ENCODE data around the gene CCDC57. TPM values are rescaled to one million over a fixed set of nuclear protein-coding genes. Genes with fewer than 3 reads are reported as not detected.
A peak's percentile ranks its signal among the peaks of the same experiment; 100 is the strongest.

Gene CCDC57
- total and polyA plus RNA-seq, 5 donors from 2014 or later = 27.7 to 76.6 (median 38.1) TPM

DNA sequence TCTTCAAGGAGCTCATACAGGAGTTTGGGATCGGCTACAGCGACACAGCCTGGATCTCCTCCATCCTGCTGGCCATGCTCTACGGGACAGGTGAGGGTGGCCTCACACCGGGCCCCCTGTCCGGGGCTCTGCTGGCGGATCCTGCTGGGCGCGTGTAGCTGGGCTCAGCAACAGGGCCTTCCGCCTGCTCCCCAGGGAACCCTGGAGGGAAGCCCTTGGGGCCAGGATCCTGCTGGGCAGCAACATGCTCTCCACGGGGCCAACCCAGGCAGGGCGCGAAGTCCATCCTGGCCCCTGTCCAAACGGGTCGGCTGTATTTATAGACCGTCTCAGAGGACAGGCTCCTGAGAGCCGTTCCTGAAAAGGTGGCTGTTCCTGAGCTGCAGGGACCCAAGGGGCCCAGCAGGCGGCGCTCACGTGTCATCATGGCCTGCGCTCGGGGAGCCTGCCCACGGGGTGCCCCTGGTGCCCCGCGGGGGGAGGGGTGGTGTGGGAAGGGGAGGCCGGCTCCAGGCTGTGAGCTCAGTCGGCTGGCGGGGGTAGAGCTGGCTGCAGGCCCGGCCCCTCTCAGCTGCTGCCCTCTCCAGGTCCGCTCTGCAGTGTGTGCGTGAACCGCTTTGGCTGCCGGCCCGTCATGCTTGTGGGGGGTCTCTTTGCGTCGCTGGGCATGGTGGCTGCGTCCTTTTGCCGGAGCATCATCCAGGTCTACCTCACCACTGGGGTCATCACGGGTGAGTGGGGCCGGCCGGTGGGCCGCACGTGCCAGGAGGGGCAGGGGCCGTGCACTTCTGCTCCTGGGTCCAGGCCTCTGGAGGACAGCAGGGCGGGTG, 23.7 kb upstream of the CCDC57 start:
- Mint-ChIP-seq H3K27me3 (no peaks in the 10 kb centered on the region), H3K9me3 (no peaks in the 10 kb centered on the region), H3K4me1 (peaks cover 0 to 40% (median 14%) of the 10 kb centered on the region in 4 donors), H3K4me3 (peak overlapping the region in 2 of 4 donors; percentile 49 to 54), H3K36me3 (no peaks in the 10 kb centered on the region), H3K27ac (no peak overlapping the region)
- H3K27me3 ChIP-seq (ENCODE audit: control insufficient read depth, insufficient read depth, low read length) = no peaks in the 10 kb centered on the region
- H3K27ac ChIP-seq (ENCODE audit: insufficient read depth, low read length, poor library complexity, severe bottlenecking) = no peak overlapping the region
- H3K4me1 ChIP-seq (ENCODE audit: control insufficient read depth, insufficient read depth, low read length, poor library complexity, severe bottlenecking) = peaks cover 56% of the 10 kb centered on the region
- H3K36me3 ChIP-seq (ENCODE audit: control insufficient read depth, insufficient read depth, low read length) = no peaks in the 10 kb centered on the region
- peak; percentile 47 to 72 (median 70) for DNase-seq
- peak; percentile 29 to 32 for ATAC-seq (ENCODE audit: low read depth in 2 of 2)
- no peaks in the 10 kb centered on the region for H3K9me3 ChIP-seq (ENCODE audit: control insufficient read depth in 2 of 2, low read length in 2 of 2)
- H3K4me3 ChIP-seq (ENCODE audit: low read depth, low read length) = no peak overlapping the region

DNA sequence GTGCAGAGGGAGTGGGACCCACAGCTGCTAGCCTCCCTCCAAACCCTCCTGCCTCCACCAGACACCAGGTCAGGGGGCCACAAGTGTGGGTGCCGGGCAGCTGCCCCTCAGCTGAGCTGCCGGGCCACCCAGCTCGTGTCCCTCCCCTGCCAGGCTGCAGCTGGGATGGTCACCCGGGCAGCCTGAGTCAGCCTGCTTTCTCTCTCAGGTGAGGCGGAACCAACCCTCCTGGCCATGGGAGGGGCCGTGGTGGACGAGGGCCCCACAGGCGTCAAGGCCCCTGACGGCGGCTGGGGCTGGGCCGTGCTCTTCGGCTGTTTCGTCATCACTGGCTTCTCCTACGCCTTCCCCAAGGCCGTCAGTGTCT, 23.1 kb upstream of the CCDC57 start:
- Histone ChIP-seq H3K27me3 (ENCODE audit: control insufficient read depth, insufficient read depth, low read length) (no peaks in the 10 kb centered on the region), H3K36me3 (ENCODE audit: control insufficient read depth, insufficient read depth, low read length) (no peaks in the 10 kb centered on the region), H3K9me3 (ENCODE audit: control insufficient read depth in 2 of 2, low read length in 2 of 2) (no peaks in the 10 kb centered on the region), H3K4me3 (ENCODE audit: low read depth, low read length) (no peak overlapping the region), H3K4me1 (ENCODE audit: control insufficient read depth, insufficient read depth, low read length, poor library complexity, severe bottlenecking) (peaks cover 56% of the 10 kb centered on the region), H3K27ac (ENCODE audit: insufficient read depth, low read length, poor library complexity, severe bottlenecking) (no peak overlapping the region)
- peak overlapping the region in 1 of 4 donors; percentile 54 for H3K4me3 Mint-ChIP-seq
- H3K4me1 Mint-ChIP-seq = peaks cover 0 to 34% (median 14%) of the 10 kb centered on the region in 4 donors
- ATAC-seq (ENCODE audit: low read depth in 2 of 2) (no peak), DNase-seq (no peak)
- H3K27ac Mint-ChIP-seq = no peak overlapping the region
- H3K9me3 Mint-ChIP-seq = no peaks in the 10 kb centered on the region
- H3K27me3 Mint-ChIP-seq = no peaks in the 10 kb centered on the region
- H3K36me3 Mint-ChIP-seq = no peaks in the 10 kb centered on the region

DNA sequence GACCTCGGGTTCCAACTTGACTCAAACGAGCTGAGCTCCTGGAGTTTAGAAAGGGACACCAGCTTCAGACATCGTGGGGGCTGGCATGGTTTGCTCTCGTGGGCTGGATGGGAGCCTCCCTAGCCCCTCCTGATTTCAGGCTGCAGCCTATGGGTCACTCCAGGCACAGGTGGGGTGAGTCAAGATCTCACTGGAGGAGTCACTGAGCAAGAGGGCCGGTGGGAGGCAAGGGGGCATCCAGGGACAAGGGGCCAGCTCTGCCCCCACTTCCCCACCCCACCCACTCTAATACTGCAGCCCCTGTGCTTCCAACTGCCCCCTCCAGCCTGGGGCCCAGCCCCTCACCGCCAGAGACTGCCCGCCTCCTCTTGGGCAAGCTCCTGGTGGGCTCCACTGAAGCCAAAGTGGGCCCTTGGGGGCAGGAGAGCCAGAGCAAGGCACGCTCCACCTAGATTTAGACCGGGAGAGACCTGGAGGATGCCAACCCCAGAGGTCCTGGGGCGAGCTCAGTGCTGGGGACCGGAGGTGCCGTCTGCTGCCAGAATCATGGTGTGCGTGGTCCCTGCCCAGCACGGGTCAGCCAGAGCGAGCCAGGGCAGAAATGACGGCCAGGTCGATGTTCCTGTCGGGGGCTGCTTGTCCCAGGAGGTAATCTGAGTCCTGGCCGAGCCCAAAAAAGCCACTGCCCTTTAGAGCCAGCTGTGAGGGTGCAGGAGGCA, 22.6 kb upstream of the CCDC57 start:
- peak overlapping the region in 2 of 4 donors; percentile 22 to 47 for H3K4me3 Mint-ChIP-seq
- H3K9me3 ChIP-seq (ENCODE audit: control insufficient read depth in 2 of 2, low read length in 2 of 2) = no peaks in the 10 kb centered on the region
- H3K36me3 Mint-ChIP-seq = no peaks in the 10 kb centered on the region
- no peak overlapping the region for H3K4me3 ChIP-seq (ENCODE audit: low read depth, low read length)
- peak overlapping the region; percentile 5 to 75 (median 32) for H3K27ac Mint-ChIP-seq
- no peaks in the 10 kb centered on the region for H3K27me3 Mint-ChIP-seq
- DNase-seq (no peak), ATAC-seq (ENCODE audit: low read depth in 2 of 2) (no peak)
- H3K4me1 Mint-ChIP-seq = peaks cover 0 to 31% (median 14%) of the 10 kb centered on the region in 4 donors
- H3K36me3 ChIP-seq (ENCODE audit: control insufficient read depth, insufficient read depth, low read length) = no peaks in the 10 kb centered on the region
- H3K27ac ChIP-seq (ENCODE audit: insufficient read depth, low read length, poor library complexity, severe bottlenecking) = no peak overlapping the region
- H3K4me1 ChIP-seq (ENCODE audit: control insufficient read depth, insufficient read depth, low read length, poor library complexity, severe bottlenecking) = peaks cover 56% of the 10 kb centered on the region
- no peaks in the 10 kb centered on the region for H3K9me3 Mint-ChIP-seq
- no peaks in the 10 kb centered on the region for H3K27me3 ChIP-seq (ENCODE audit: control insufficient read depth, insufficient read depth, low read length)

DNA sequence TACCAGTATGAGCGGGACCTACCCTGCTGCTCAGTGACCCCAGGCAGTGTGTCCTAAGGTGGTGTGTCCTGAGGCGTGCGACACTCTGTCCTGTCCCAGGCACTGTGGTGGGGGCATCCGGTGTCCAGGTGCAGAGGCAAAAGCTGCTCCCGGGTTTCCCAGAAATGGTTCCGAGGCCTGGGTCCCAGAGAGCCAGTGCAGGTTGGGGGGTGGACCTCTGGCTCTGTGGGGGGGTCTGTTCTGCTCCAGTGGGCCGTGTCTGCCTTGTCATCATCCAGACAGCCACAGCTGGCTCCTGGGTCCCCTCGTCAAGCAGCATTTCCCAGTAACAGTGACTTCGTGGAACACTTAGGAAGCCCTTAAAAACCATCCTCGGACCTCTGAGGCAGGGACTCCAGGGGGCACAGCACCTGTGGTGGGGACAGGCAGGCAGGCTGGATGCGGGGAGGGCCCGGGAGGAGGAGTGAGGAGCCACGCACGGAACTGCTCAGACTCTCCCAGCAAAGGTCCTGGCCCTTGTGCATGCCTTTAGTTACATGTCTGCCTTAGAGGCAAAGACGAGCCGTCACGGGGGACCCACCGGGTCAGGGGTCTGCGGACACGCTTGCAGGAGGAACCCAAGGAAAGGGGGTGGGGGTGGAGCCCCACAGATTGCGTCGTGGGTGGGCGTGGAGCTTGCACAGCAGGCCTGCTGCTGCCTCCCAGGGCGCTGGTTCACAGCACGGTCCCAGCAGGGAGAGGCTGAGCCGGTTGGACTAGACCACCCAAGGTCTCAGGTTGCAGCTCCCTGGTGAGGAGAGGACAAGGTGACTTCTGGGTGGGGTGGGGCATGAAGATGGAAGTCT, 21.8 kb upstream of the CCDC57 start:
- ATAC-seq (ENCODE audit: low read depth in 2 of 2) = no peak
- Mint-ChIP-seq H3K27ac (peak overlapping the region in 2 of 3 donors; percentile 25 to 32), H3K4me3 (peak overlapping the region in 1 of 4 donors; percentile 69), H3K4me1 (peaks cover 0 to 35% (median 17%) of the 10 kb centered on the region in 4 donors), H3K9me3 (no peaks in the 10 kb centered on the region), H3K36me3 (no peaks in the 10 kb centered on the region), H3K27me3 (no peaks in the 10 kb centered on the region)
- Histone ChIP-seq H3K36me3 (ENCODE audit: control insufficient read depth, insufficient read depth, low read length) (no peaks in the 10 kb centered on the region), H3K9me3 (ENCODE audit: control insufficient read depth in 2 of 2, low read length in 2 of 2) (no peaks in the 10 kb centered on the region), H3K4me1 (ENCODE audit: control insufficient read depth, insufficient read depth, low read length, poor library complexity, severe bottlenecking) (peaks cover 56% of the 10 kb centered on the region), H3K27me3 (ENCODE audit: control insufficient read depth, insufficient read depth, low read length) (no peaks in the 10 kb centered on the region), H3K4me3 (ENCODE audit: low read depth, low read length) (no peak overlapping the region), H3K27ac (ENCODE audit: insufficient read depth, low read length, poor library complexity, severe bottlenecking) (no peak overlapping the region)
- no peak for DNase-seq

DNA sequence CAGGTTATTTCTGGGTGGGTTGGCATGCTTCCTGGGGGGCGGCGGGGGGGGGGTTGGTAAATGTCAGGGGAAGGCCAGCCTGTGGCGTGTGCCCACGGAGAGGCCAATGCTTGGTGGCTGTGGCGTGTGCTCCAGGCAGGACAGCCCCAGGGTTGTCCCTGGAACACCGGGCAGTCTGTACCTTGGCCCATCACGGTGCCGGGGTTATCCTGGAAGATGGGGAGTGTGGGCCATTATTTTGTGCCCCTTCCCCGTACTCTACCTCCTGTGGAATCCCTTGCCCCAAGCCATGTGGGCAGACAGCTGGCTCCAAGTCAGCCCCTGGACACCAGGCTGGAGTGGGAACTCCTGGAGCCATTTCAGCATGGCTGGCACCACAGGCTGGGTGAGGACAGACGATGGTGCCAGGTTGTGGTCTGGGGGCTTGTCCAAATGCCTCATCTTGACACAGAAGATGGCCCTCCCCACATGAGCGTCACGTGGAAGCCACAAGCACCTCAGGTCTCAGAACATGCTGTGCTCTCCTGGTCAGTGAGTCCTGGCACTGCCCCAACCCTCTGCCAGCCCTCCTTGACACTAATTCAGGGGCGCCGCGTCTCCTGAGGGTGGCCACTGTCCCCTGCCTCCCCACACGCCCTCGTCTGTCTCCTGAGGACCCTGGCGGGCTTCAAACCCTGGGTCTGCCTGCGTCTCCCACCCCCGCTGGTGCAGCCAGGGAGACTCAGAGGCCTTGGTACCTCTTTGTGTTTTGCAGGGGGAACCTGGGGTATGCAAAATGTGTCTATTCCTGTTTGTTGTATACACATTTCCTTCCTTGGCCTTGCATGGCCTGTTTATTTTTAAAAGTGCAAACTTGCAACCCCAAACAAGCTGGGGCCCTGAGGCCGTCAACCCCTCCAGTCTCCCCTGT, 20.5 kb upstream of the CCDC57 start:
- Histone ChIP-seq H3K9me3 (ENCODE audit: control insufficient read depth in 2 of 2, low read length in 2 of 2) (no peaks in the 10 kb centered on the region), H3K4me3 (ENCODE audit: low read depth, low read length) (no peak overlapping the region), H3K4me1 (ENCODE audit: control insufficient read depth, insufficient read depth, low read length, poor library complexity, severe bottlenecking) (peaks cover 54% of the 10 kb centered on the region), H3K27ac (ENCODE audit: insufficient read depth, low read length, poor library complexity, severe bottlenecking) (peak overlapping the region; percentile 33), H3K36me3 (ENCODE audit: control insufficient read depth, insufficient read depth, low read length) (no peaks in the 10 kb centered on the region), H3K27me3 (ENCODE audit: control insufficient read depth, insufficient read depth, low read length) (no peaks in the 10 kb centered on the region)
- Mint-ChIP-seq H3K9me3 (no peaks in the 10 kb centered on the region), H3K36me3 (no peaks in the 10 kb centered on the region), H3K4me1 (peaks cover 0 to 29% (median 11%) of the 10 kb centered on the region in 4 donors), H3K27ac (peak overlapping the region in 1 of 3 donors; percentile 15), H3K27me3 (no peaks in the 10 kb centered on the region), H3K4me3 (peak overlapping the region in 2 of 4 donors; percentile 27 to 69)
- DNase-seq (no peak), ATAC-seq (ENCODE audit: low read depth in 2 of 2) (no peak)

DNA sequence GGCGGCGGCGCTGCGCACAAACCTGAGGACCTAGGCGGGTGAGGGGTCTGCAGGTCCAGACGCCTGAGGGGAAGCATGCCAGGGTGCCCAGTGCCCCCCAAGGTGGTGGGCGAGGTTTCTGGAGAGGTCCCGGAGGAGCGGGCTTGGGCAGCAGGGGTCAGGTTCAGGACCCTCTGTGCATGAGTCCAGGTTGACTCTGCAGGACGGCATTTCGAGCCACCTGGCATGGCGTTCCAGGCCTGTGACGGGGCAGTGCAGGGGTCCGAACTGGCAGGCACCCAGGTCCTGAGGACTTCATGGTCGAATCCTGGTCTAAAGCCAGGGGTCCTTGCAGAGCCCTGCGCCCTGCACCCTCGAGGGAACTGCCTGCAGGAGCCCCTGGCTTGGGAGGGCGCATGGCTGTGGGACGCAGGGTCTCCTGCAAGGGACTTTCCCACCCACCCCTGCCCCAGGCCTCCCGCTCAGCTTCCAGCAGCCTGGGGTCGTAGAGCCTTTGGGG, 19.7 kb upstream of the CCDC57 start:
- H3K9me3 ChIP-seq (ENCODE audit: control insufficient read depth in 2 of 2, low read length in 2 of 2) = no peaks in the 10 kb centered on the region
- H3K4me1 Mint-ChIP-seq = peaks cover 0 to 25% (median 12%) of the 10 kb centered on the region in 4 donors
- H3K9me3 Mint-ChIP-seq = no peaks in the 10 kb centered on the region
- ATAC-seq (ENCODE audit: low read depth in 2 of 2) (no peak), DNase-seq (no peak)
- no peak overlapping the region for H3K4me3 Mint-ChIP-seq
- no peaks in the 10 kb centered on the region for H3K27me3 ChIP-seq (ENCODE audit: control insufficient read depth, insufficient read depth, low read length)
- H3K27ac ChIP-seq (ENCODE audit: insufficient read depth, low read length, poor library complexity, severe bottlenecking) = no peak overlapping the region
- no peaks in the 10 kb centered on the region for H3K27me3 Mint-ChIP-seq
- no peaks in the 10 kb centered on the region for H3K36me3 ChIP-seq (ENCODE audit: control insufficient read depth, insufficient read depth, low read length)
- H3K4me1 ChIP-seq (ENCODE audit: control insufficient read depth, insufficient read depth, low read length, poor library complexity, severe bottlenecking) = peaks cover 57% of the 10 kb centered on the region
- no peaks in the 10 kb centered on the region for H3K36me3 Mint-ChIP-seq
- H3K4me3 ChIP-seq (ENCODE audit: low read depth, low read length) = no peak overlapping the region
- no peak overlapping the region for H3K27ac Mint-ChIP-seq
